Mucosa of descending colon (tissue), 3 donors: ENCODE measurements around the gene SHCBP1L. TPM values are rescaled to one million over a fixed set of nuclear protein-coding genes. Genes with fewer than 3 reads are reported as not detected.

Experiments
- ATAC-seq: fragments of 200-7000 bp; cut with Tn5 transposase; one replicate; pipeline ENCODE4 v1.9.1; 2020; ENCODE audit warnings: mild to moderate bottlenecking, moderate library complexity
- DNase-seq, 3 donors: peaks; one replicate each; pipeline ENCODE4 v3.0.0-alpha.2; 2020
- H3K36me3 ChIP-seq: fragments of 200-600 bp; one replicate; pipeline ENCODE4 v1.8.0; 2021; ENCODE audit warnings: low read depth, mild to moderate bottlenecking
- H3K4me1 ChIP-seq: fragments of 200-600 bp; one replicate; pipeline ENCODE4 v1.8.0; 2021; ENCODE audit warnings: low read depth, mild to moderate bottlenecking
- H3K4me3 ChIP-seq: fragments of 200-600 bp; one replicate; pipeline ENCODE4 v1.8.0; 2021; ENCODE audit warnings: mild to moderate bottlenecking
- H3K9me3 ChIP-seq: fragments of 200-600 bp; one replicate; pipeline ENCODE4 v1.8.0; 2021; ENCODE audit warnings: mild to moderate bottlenecking
- CTCF ChIP-seq: fragments of 200-600 bp; IDR thresholded peaks from one replicate; pipeline ENCODE4 v1.8.0; 2022; ENCODE audit warnings: antibody characterized with exemption, mild to moderate bottlenecking
- intact Hi-C, 2 donors: fragments of 100-400 bp; cut with DNase I in 1 of 2; cut with micrococcal nuclease in 1 of 2; formaldehyde crosslinking; loops; one replicate each; pipeline versions ENCODE4 v1.11.0 to v1.11.1; 2022; cut with DNase I, micrococcal nuclease
- total RNA-seq, 3 donors: library from RNA; stranded (reverse); fragmentation: NEBNext Ultra II Directional in 2 of 3; extraction: Animal tissue kit (Norgen Biotek cat#: 25700) in 2 of 3; gene quantifications; one replicate each; pipeline versions ENCODE4 v1.2.1 to v1.2.4, GENCODE V29; 2021 to 2023
- donor health status: DM: no; HTN: no; CAD: no; lungs with moderate emphysema.
- donor health status: DM: no; HTN: no; CAD: no.
- donor health status: DM: no; HTN: yes; CAD: no.

The SHCBP1L gene
- total RNA-seq, 3 donors from 2014 or later, result not detected

- no peak for TF ChIP-seq CTCF
- Histone ChIP-seq H3K36me3 (no peaks in the 10 kb centered on the region), H3K9me3 (no peaks in the 10 kb centered on the region), H3K4me3 (no peak overlapping the region), H3K4me1 (no peaks in the 10 kb centered on the region)
- ATAC-seq (no peak), DNase-seq (no peak)
- intact Hi-C loops, result no loop called here
These were observed 22.0 kb downstream of the SHCBP1L start for GRCh38 chr1:182930985-182931384.

GRCh38 chr1:182927693-182928433, 25.1 kb downstream of the SHCBP1L start:
- DNase-seq, result no peak
- ATAC-seq, result no peak
- no peak overlapping the region for H3K4me3 ChIP-seq

GRCh38 chr1:182925661-182926060, 27.3 kb downstream of the SHCBP1L start:
- no peaks in the 10 kb centered on the region for H3K9me3 ChIP-seq
- DNase-seq (no peak), ATAC-seq (no peak)
- intact Hi-C loops, result no loop called here
- no peak for TF ChIP-seq CTCF
- no peaks in the 10 kb centered on the region for H3K36me3 ChIP-seq
- no peak overlapping the region for H3K4me3 ChIP-seq
- no peaks in the 10 kb centered on the region for H3K4me1 ChIP-seq

More at GRCh38 chr1:182927693-182928433, 25.1 kb downstream of the SHCBP1L start:
- Histone ChIP-seq H3K4me1 (no peaks in the 10 kb centered on the region), H3K9me3 (no peaks in the 10 kb centered on the region), H3K36me3 (no peaks in the 10 kb centered on the region)
- no peak for TF ChIP-seq CTCF
- intact Hi-C loops, result no loop called here

GRCh38 chr1:182917378-182917777, 35.6 kb downstream of the SHCBP1L start:
- TF ChIP-seq CTCF, result no peak
- Histone ChIP-seq H3K36me3 (no peaks in the 10 kb centered on the region), H3K4me3 (no peak overlapping the region), H3K9me3 (no peaks in the 10 kb centered on the region), H3K4me1 (no peaks in the 10 kb centered on the region)
- ATAC-seq, result no peak
- intact Hi-C loops, result no loop called here
- no peak for DNase-seq

- DNase-seq (no peak), ATAC-seq (no peak)
- no peaks in the 10 kb centered on the region for H3K36me3 ChIP-seq
- H3K9me3 ChIP-seq, result no peaks in the 10 kb centered on the region
- H3K4me1 ChIP-seq, result no peaks in the 10 kb centered on the region
- intact Hi-C loops, result no loop called here
- H3K4me3 ChIP-seq, result no peak overlapping the region
- TF ChIP-seq CTCF, result no peak
These were observed 39.6 kb downstream of the SHCBP1L start for GRCh38 chr1:182913401-182913800.

- DNase-seq, result no peak
- intact Hi-C loops, result no loop called here
- Histone ChIP-seq H3K4me1 (no peaks in the 10 kb centered on the region), H3K36me3 (no peaks in the 10 kb centered on the region), H3K4me3 (no peak overlapping the region), H3K9me3 (no peaks in the 10 kb centered on the region)
- no peak for ATAC-seq
- TF ChIP-seq CTCF, result no peak
These were observed 42.8 kb downstream of the SHCBP1L start for GRCh38 chr1:182910143-182910542.
